H1 (cell line): Measurements from ENCODE around the gene GALNT2. TPM values are rescaled to one million over a fixed set of nuclear protein-coding genes. Genes with fewer than 3 reads are reported as not detected.

Experiments used
- CTCF ChIA-PET: fragments of 300-600 bp; sonication (Branson Sonifier 250); formaldehyde crosslinking; loops from one replicate; lab custom pipeline; 2021; ENCODE audit not compliant: partially characterized antibody; lab: Charles Lee
- POLR2A ChIA-PET: fragments of 300-600 bp; sonication (Branson Sonifier 250); formaldehyde crosslinking; loops from one replicate; lab custom pipeline; 2021; ENCODE audit warnings: inconsistent platforms; ENCODE audit not compliant: partially characterized antibody; lab: Charles Lee
- DNase-seq, 2 experiments: peaks; one replicate each; pipeline versions ENCODE4 v3.0.0 to v3.0.0-alpha.2; 2010 to 2022; ENCODE audit warnings: low spot score in 2 of 2, low read depth in 1 of 2, mixed read lengths in 1 of 2
- FAIRE-seq: peaks from 2 replicates; lab custom pipeline; 2011; peaks lifted over from hg19 to GRCh38; lab: Jason Lieb, UNC
- H2AFZ ChIP-seq: 2 replicates; pipeline ENCODE4 v1.8.1; 2012; ENCODE audit warnings: low read length, inconsistent platforms
- H2AK5ac ChIP-seq: 2 replicates; pipeline ENCODE4 v1.6.1; 2013; ENCODE audit warnings: low read depth, low read length
- H2BK120ac ChIP-seq: replicated peaks from 2 replicates; pipeline ENCODE3; 2013; ENCODE audit warnings: low read depth, low read length, inconsistent platforms
- H2BK12ac ChIP-seq: 2 replicates; pipeline ENCODE4 v1.6.1; 2013; ENCODE audit warnings: low read depth, low read length
- H2BK15ac ChIP-seq: 2 replicates; pipeline ENCODE4 v1.6.1; 2013; ENCODE audit warnings: low read length
- H2BK20ac ChIP-seq: 2 replicates; pipeline ENCODE4 v1.6.1; 2013; ENCODE audit warnings: low read length
- H2BK5ac ChIP-seq: 2 replicates; pipeline ENCODE4 v1.6.1; 2013; ENCODE audit warnings: low read depth, low read length
- H3K14ac ChIP-seq: 2 replicates; pipeline ENCODE4 v1.6.1; 2013; ENCODE audit warnings: inconsistent platforms; ENCODE audit not compliant: insufficient read length
- H3K18ac ChIP-seq: 2 replicates; pipeline ENCODE4 v1.6.1; 2013; ENCODE audit warnings: low read length; ENCODE audit errors: extremely low read depth
- H3K23ac ChIP-seq: 2 replicates; pipeline ENCODE4 v1.6.1; 2013; ENCODE audit warnings: inconsistent platforms; ENCODE audit not compliant: insufficient read length
- H3K23me2 ChIP-seq: 2 replicates; pipeline ENCODE4 v1.6.1; 2013; ENCODE audit warnings: low read depth, low read length
- H3K27ac ChIP-seq: 2 replicates; pipeline ENCODE4 v1.6.1; 2011; ENCODE audit warnings: low read depth, low read length, inconsistent platforms
- H3K27me3 ChIP-seq, 4 experiments: replicated peaks in 1 of 4; 1 replicate in 1 of 4; 2 replicates in 3 of 4; pipeline versions ENCODE4 v1.6.1 to v1.8.1; 2011 to 2013; ENCODE audit warnings: low read length in 3 of 4, mild to moderate bottlenecking in 3 of 4, inconsistent platforms in 2 of 4, mixed read lengths in 2 of 4, moderate library complexity in 1 of 4; ENCODE audit not compliant: control insufficient read depth in 3 of 4, insufficient read depth in 3 of 4; ENCODE audit errors: extremely low read depth in 1 of 4
- H3K36me3 ChIP-seq, 4 experiments: 2 replicates each; pipeline versions ENCODE4 v1.6.1 to v1.8.1; 2011 to 2013; ENCODE audit warnings: mild to moderate bottlenecking in 4 of 4, low read length in 3 of 4, moderate library complexity in 2 of 4, control low read depth in 1 of 4, inconsistent platforms in 1 of 4; ENCODE audit not compliant: insufficient read depth in 4 of 4, control insufficient read depth in 2 of 4
- H3K4ac ChIP-seq: replicated peaks from 2 replicates; pipeline ENCODE3; 2013; ENCODE audit warnings: low read length, low read depth, mixed read lengths, inconsistent platforms; ENCODE audit not compliant: insufficient read length
- H3K4me1 ChIP-seq, 4 experiments: replicated peaks in 1 of 4; 1 replicate in 1 of 4; 2 replicates in 3 of 4; pipeline versions ENCODE4 v1.6.1 to v1.8.1; 2011 to 2013; ENCODE audit warnings: low read length in 3 of 4, inconsistent platforms in 2 of 4, mixed read lengths in 1 of 4; ENCODE audit not compliant: insufficient read depth in 4 of 4, control insufficient read depth in 3 of 4
- H3K4me2 ChIP-seq, 2 experiments: 2 replicates each; pipeline versions ENCODE4 v1.6.1 to v1.8.1; 2011 to 2013; ENCODE audit warnings: low read depth in 2 of 2, low read length in 2 of 2, control low read depth in 1 of 2, inconsistent platforms in 1 of 2, mild to moderate bottlenecking in 1 of 2; ENCODE audit not compliant: insufficient read depth in 1 of 2
- H3K4me3 ChIP-seq, 4 experiments: fragments of 200-600, 300-600 bp in 1 of 4; sonication (generic), shearing (Covaris generic), sonication (Bioruptor Twin) in 1 of 4; 2 replicates each; pipeline versions ENCODE4 v1.5.1 to v1.8.1; 2011 to 2016; ENCODE audit warnings: low read length in 4 of 4, low read depth in 3 of 4, control low read depth in 2 of 4, inconsistent platforms in 2 of 4, mild to moderate bottlenecking in 2 of 4, mixed read lengths in 1 of 4, moderate library complexity in 1 of 4; ENCODE audit not compliant: insufficient read depth in 2 of 4; ENCODE audit errors: extremely low read depth in 1 of 4
- H3K56ac ChIP-seq: replicated peaks from 2 replicates; pipeline ENCODE3; 2013; ENCODE audit warnings: low read depth, mild to moderate bottlenecking, mixed read lengths, low read length, inconsistent platforms; ENCODE audit not compliant: insufficient read length
- H3K79me1 ChIP-seq: 2 replicates; pipeline ENCODE4 v1.6.1; 2013; ENCODE audit warnings: low read depth, low read length, control low read depth
- H3K79me2 ChIP-seq, 2 experiments: 2 replicates each; pipeline versions ENCODE4 v1.6.1 to v1.8.1; 2012 to 2013; ENCODE audit warnings: low read length in 2 of 2, mild to moderate bottlenecking in 2 of 2, inconsistent platforms in 1 of 2; ENCODE audit not compliant: insufficient read depth in 2 of 2, control insufficient read depth in 1 of 2
- H3K9ac ChIP-seq, 4 experiments: replicated peaks in 1 of 4; 1 replicate in 1 of 4; 2 replicates in 3 of 4; pipeline versions ENCODE4 v1.6.1 to v1.8.1; 2011 to 2013; ENCODE audit warnings: low read depth in 3 of 4, low read length in 3 of 4, control low read depth in 2 of 4, mild to moderate bottlenecking in 2 of 4, moderate library complexity in 2 of 4, inconsistent platforms in 1 of 4; ENCODE audit errors: extremely low read depth in 1 of 4
- H3K9me3 ChIP-seq, 2 experiments: 2 replicates each; pipeline versions ENCODE4 v1.6.1 to v1.8.1; 2012 to 2013; ENCODE audit warnings: mild to moderate bottlenecking in 2 of 2, moderate library complexity in 2 of 2, control low read depth in 1 of 2, inconsistent platforms in 1 of 2, low read depth in 1 of 2, low read length in 1 of 2, mixed read lengths in 1 of 2; ENCODE audit not compliant: insufficient read depth in 2 of 2
- H4K20me1 ChIP-seq, 2 experiments: replicated peaks in 1 of 2; 2 replicates each; pipeline versions ENCODE3 to v1.8.1; 2011 to 2013; ENCODE audit warnings: inconsistent platforms in 2 of 2, low read length in 2 of 2, mild to moderate bottlenecking in 1 of 2; ENCODE audit not compliant: insufficient read depth in 2 of 2, control insufficient read depth in 1 of 2
- H4K5ac ChIP-seq: 2 replicates; pipeline ENCODE4 v1.6.1; 2013; ENCODE audit warnings: low read length, low read depth, mixed read lengths, inconsistent platforms; ENCODE audit not compliant: insufficient read length
- H4K8ac ChIP-seq: 2 replicates; pipeline ENCODE4 v1.8.0; 2013; ENCODE audit warnings: mild to moderate bottlenecking, moderate library complexity, low read length, inconsistent platforms; ENCODE audit not compliant: insufficient read depth; ENCODE audit errors: extremely low read depth
- H4K91ac ChIP-seq: replicated peaks from 2 replicates; pipeline ENCODE3; 2013; ENCODE audit warnings: low read length, mixed read lengths, inconsistent platforms; ENCODE audit not compliant: insufficient read length
- CTBP2 ChIP-seq: IDR thresholded peaks from 2 replicates; pipeline ENCODE4 v1.7.0; 2011; ENCODE audit warnings: borderline replicate concordance, mild to moderate bottlenecking, moderate library complexity, mixed read lengths, low read length; ENCODE audit not compliant: insufficient read depth, insufficient read length
- SUZ12 ChIP-seq: fragments of 200-600 bp; sonication (generic); IDR thresholded peaks from 2 replicates; pipeline ENCODE4 v1.6.1; 2012; ENCODE audit warnings: mild to moderate bottlenecking, inconsistent platforms, low read length, moderate library complexity, mixed read lengths
- WGBS, 2 experiments: shearing (Covaris generic) in 1 of 2; methylation state at CpG; one replicate each; pipeline versions ENCODE4 v1.1.6 to v1.1.7; 2013 to 2015; ENCODE audit warnings: low lambda C conversion rate in 2 of 2, mixed read lengths in 2 of 2, inconsistent platforms in 1 of 2, low coverage in 1 of 2, missing lambda C conversion rate in 1 of 2; ENCODE audit not compliant: insufficient replicate concordance in 2 of 2, insufficient coverage in 1 of 2, insufficient read length in 1 of 2; ENCODE audit errors: extremely low coverage in 1 of 2, missing lambda C conversion rate in 1 of 2; 5-methylcytosine and 5-hydroxymethylcytosine counted together
- polyA plus RNA-seq, 7 experiments: library from polyadenylated mRNA; depleted of rRNA in 3 of 7; stranded (reverse) in 5 of 7; unstranded in 2 of 7; fragments of >200 nt in 5 of 7; fragments of 200-250 nt in 2 of 7; gene quantifications; 1 replicate in 5 of 7; 2 replicates in 1 of 7; 4 replicates in 1 of 7; pipeline versions ENCODE4 v1.2.1 to v1.2.3, GENCODE V29; 2011 to 2013; ENCODE audit warnings: missing spikeins in 2 of 7, mixed read lengths in 2 of 7
- total RNA-seq: library from RNA; stranded (reverse); fragmentation: NEBNext Ultra II Directional; extraction: Animal tissue kit (Norgen Biotek cat#: 25700); gene quantifications from 2 replicates; pipeline ENCODE4 v1.2.1, GENCODE V29; 2021

GALNT2 gene
- total and polyA plus RNA-seq, 2 of the 8 experiments (the other 6 are each of a cell fraction or from before 2014, with no cell fraction given) = 34.5 to 75.3 TPM

DNA sequence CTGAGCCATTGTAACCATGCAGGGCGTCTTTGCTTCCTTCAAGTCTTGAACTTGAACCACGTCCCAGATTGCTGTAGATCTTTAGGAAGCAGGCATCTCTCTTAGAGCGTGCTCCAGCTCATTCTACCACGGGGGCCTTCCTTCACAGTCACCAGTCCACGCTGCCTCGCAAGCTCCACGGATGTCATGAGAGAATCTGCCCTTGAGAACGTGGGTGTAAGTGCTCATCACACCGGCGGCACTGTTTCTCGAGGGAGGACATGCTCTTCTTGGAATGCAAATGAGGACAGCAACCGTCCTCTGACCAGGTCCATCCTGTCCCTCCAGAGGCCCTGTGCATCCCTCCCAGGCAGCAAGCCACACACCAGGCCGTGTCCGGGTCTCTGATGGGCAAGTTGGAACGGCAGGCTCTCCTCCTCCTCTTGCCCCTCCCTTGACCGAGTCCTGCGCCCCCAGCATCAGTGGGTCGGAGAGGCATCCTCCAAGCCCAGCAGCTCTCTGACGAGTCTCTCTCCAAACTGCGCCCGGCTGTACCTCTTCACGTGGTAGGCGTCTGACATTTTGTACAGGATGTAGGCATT is 256.0 kb downstream of the GALNT2 start:
- H2BK120ac ChIP-seq = no peak overlapping the region
- no peak overlapping the region for H2AFZ ChIP-seq
- no peaks in the 10 kb centered on the region; a peak in 1 of 7 replicates for H3K4me1 ChIP-seq
- H4K5ac ChIP-seq = no peak overlapping the region
- no peak overlapping the region for H2BK15ac ChIP-seq
- FAIRE-seq = no peak
- DNase-seq = no peak
- no peak overlapping the region for H3K9ac ChIP-seq
- H4K20me1 ChIP-seq = no peaks in the 10 kb centered on the region
- no peaks in the 10 kb centered on the region for H3K79me2 ChIP-seq
- H3K36me3 ChIP-seq = peaks cover 5 to 17% (median 10%) of the 10 kb centered on the region in 4 experiments; a peak in 7 of 8 replicates
- no peak overlapping the region for H3K27ac ChIP-seq
- no peaks in the 10 kb centered on the region for H3K27me3 ChIP-seq
- H3K18ac ChIP-seq = no peak overlapping the region
- ChIA-PET POLR2A (no interaction called here), CTCF (interaction anchor here (0.6 kb wide), 1 partner anchor 320 kb away, joined by 3 read pairs; no protein-coding TSS in a partner anchor)
- H3K23me2 ChIP-seq = no peaks in the 10 kb centered on the region
- 95% methylated on average over 23 of the region's 23 CpGs; no CpG with 5 or more reads in 1 of the 2 experiments for WGBS, 2 experiments
- H3K14ac ChIP-seq = no peak overlapping the region
- no peak overlapping the region for H3K56ac ChIP-seq
- H3K23ac ChIP-seq = no peak overlapping the region
- no peak overlapping the region; the same call in 1 of the 2 replicates for H4K8ac ChIP-seq
- no peaks in the 10 kb centered on the region for H3K9me3 ChIP-seq
- H2BK5ac ChIP-seq = no peak overlapping the region
- no peak overlapping the region for H3K4ac ChIP-seq
- no peak overlapping the region for H2BK12ac ChIP-seq
- H3K79me1 ChIP-seq = no peaks in the 10 kb centered on the region
- H3K4me3 ChIP-seq = no peak overlapping the region
- H4K91ac ChIP-seq = no peak overlapping the region
- H3K4me2 ChIP-seq = no peak overlapping the region
- H2BK20ac ChIP-seq = no peak overlapping the region
- no peak overlapping the region for H2AK5ac ChIP-seq
- TF ChIP-seq SUZ12 = no peak
- no peak for TF ChIP-seq CTBP2
